OCI-LY1 (cell line): ENCODE results near the gene CDKN2B-AS1.

Experiments used
- H2AFZ ChIP-seq: fragments of 200-600 bp; sonication (generic), shearing (Covaris generic); 2 replicates; pipeline ENCODE4 v1.6.0; 2014; ENCODE audit warnings: antibody characterized with exemption, mild to moderate bottlenecking, low read length
- H3F3A ChIP-seq: fragments of 200-600 bp; sonication (generic), shearing (Covaris generic); 2 replicates; pipeline ENCODE4 v1.6.0; 2014; ENCODE audit warnings: mild to moderate bottlenecking, antibody characterized with exemption, low read length, moderate library complexity; ENCODE audit not compliant: insufficient read depth
- H3K27ac ChIP-seq: fragments of 200-600 bp; sonication (generic); 2 replicates; pipeline ENCODE4 v1.5.1; 2014; ENCODE audit warnings: low read length, mixed run types, mild to moderate bottlenecking, low read depth; ENCODE audit not compliant: poor library complexity, severe bottlenecking
- H3K27me3 ChIP-seq: fragments of 200-600 bp; sonication (generic); 2 replicates; pipeline ENCODE4 v1.6.0; 2014; ENCODE audit warnings: antibody characterized with exemption, mild to moderate bottlenecking, low read length, moderate library complexity; ENCODE audit not compliant: insufficient read depth
- H3K36me3 ChIP-seq: fragments of 200-600 bp; sonication (generic); 2 replicates; pipeline ENCODE4 v1.6.1; 2014; ENCODE audit warnings: mild to moderate bottlenecking, antibody characterized with exemption, low read length, moderate library complexity, mixed read lengths; ENCODE audit not compliant: insufficient read depth
- H3K4me1 ChIP-seq: fragments of 200-600 bp; sonication (generic); 2 replicates; pipeline ENCODE4 v1.5.1; 2014; ENCODE audit warnings: mild to moderate bottlenecking, low read length, moderate library complexity; ENCODE audit not compliant: insufficient read depth, severe bottlenecking
- H3K4me2 ChIP-seq: fragments of 200-600 bp; sonication (generic), shearing (Covaris generic); 2 replicates; pipeline ENCODE4 v1.6.1; 2014; ENCODE audit warnings: low read length
- H3K4me3 ChIP-seq: fragments of 200-600 bp; sonication (generic); 2 replicates; pipeline ENCODE4 v1.5.1; 2014; ENCODE audit warnings: low read length, low read depth, mild to moderate bottlenecking, mixed read lengths; ENCODE audit not compliant: poor library complexity, severe bottlenecking
- H3K79me2 ChIP-seq: fragments of 200-600 bp; shearing (Covaris generic); 2 replicates; pipeline ENCODE4 v1.6.1; 2016; ENCODE audit warnings: mixed run types, low read length, mixed read lengths; ENCODE audit not compliant: insufficient read depth
- H3K9ac ChIP-seq: fragments of 200-600 bp; sonication (generic), shearing (Covaris generic); 2 replicates; pipeline ENCODE4 v1.6.1; 2014; ENCODE audit warnings: mild to moderate bottlenecking, low read length, mixed read lengths
- H3K9me2 ChIP-seq: fragments of 200-600 bp; sonication (generic), shearing (Covaris generic); 2 replicates; pipeline ENCODE4 v1.6.1; 2014; ENCODE audit warnings: low read depth, mild to moderate bottlenecking, low read length, mixed read lengths
- H3K9me3 ChIP-seq: fragments of 200-600 bp; shearing (Covaris generic); 2 replicates; pipeline ENCODE4 v1.6.1; 2014; ENCODE audit warnings: low read length, mixed read lengths
- H4K20me1 ChIP-seq: fragments of 200-600 bp; sonication (generic), shearing (Covaris generic); 2 replicates; pipeline ENCODE4 v1.6.0; 2016; ENCODE audit warnings: mild to moderate bottlenecking, low read length; ENCODE audit not compliant: insufficient read depth
- CTCF ChIP-seq: fragments of 200-600 bp; sonication (generic), shearing (Covaris generic); IDR thresholded peaks from 2 replicates; pipeline ENCODE4 v1.5.1; 2017; ENCODE audit warnings: mild to moderate bottlenecking, antibody characterized with exemption, low read length, moderate library complexity, mixed read lengths
- EZH2 ChIP-seq: fragments of 200-600 bp; sonication (generic), shearing (Covaris generic); IDR thresholded peaks from 2 replicates; pipeline ENCODE4 v1.8.0; 2017; ENCODE audit warnings: borderline replicate concordance, mixed run types, mild to moderate bottlenecking, antibody characterized with exemption, low read length, moderate library complexity, mixed read lengths

CDKN2B-AS1 gene

GRCh38 chr9:21982861-21983560, 11.6 kb upstream of the CDKN2B-AS1 start:
- peaks cover 9% of the 10 kb centered on the region; the same call in 1 of the 2 replicates for H3K36me3 ChIP-seq
- no peaks in the 10 kb centered on the region for H4K20me1 ChIP-seq
- no peak overlapping the region for H3K4me3 ChIP-seq
- H3K9ac ChIP-seq: no peak overlapping the region
- H3K4me2 ChIP-seq: no peak overlapping the region
- H2AFZ ChIP-seq: no peak overlapping the region
- 0 out of 2 replicates have a peak, but pooled peaks cover 2% of the 10 kb centered on the region for H3F3A ChIP-seq
- no peaks in the 10 kb centered on the region for H3K9me3 ChIP-seq
- H3K4me1 ChIP-seq: peaks cover 63% of the 10 kb centered on the region
- H3K9me2 ChIP-seq: no peaks in the 10 kb centered on the region
- no peaks in the 10 kb centered on the region for H3K27me3 ChIP-seq
- TF ChIP-seq EZH2 (no peak), CTCF (no peak)
- H3K27ac ChIP-seq: no peak overlapping the region
- H3K79me2 ChIP-seq: peaks cover 82% of the 10 kb centered on the region

GRCh38 chr9:21983561-21983935, 11.0 kb upstream of the CDKN2B-AS1 start:
- H3K4me3 ChIP-seq: no peak overlapping the region
- H3K4me1 ChIP-seq: peaks cover 67% of the 10 kb centered on the region
- H3F3A ChIP-seq: 0 out of 2 replicates have a peak, but pooled peaks cover 4% of the 10 kb centered on the region
- no peak overlapping the region for H3K4me2 ChIP-seq
- H3K9me3 ChIP-seq: no peaks in the 10 kb centered on the region
- H3K27ac ChIP-seq: peak overlapping the region; percentile 38
- no peaks in the 10 kb centered on the region for H3K27me3 ChIP-seq
- H2AFZ ChIP-seq: no peak overlapping the region
- H3K36me3 ChIP-seq: peaks cover 13% of the 10 kb centered on the region; the same call in 1 of the 2 replicates
- no peaks in the 10 kb centered on the region for H4K20me1 ChIP-seq
- H3K79me2 ChIP-seq: peaks cover 84% of the 10 kb centered on the region
- H3K9me2 ChIP-seq: no peaks in the 10 kb centered on the region
- H3K9ac ChIP-seq: no peak overlapping the region
- TF ChIP-seq EZH2: no peak
- TF ChIP-seq CTCF: no peak

- no peak overlapping the region for H3K9ac ChIP-seq
- no peak for TF ChIP-seq EZH2
- TF ChIP-seq CTCF: no peak
- H3K36me3 ChIP-seq: peaks cover 19% of the 10 kb centered on the region
- no peak overlapping the region for H3K4me3 ChIP-seq
- H3K4me1 ChIP-seq: peaks cover 67% of the 10 kb centered on the region
- no peaks in the 10 kb centered on the region for H3K9me3 ChIP-seq
- H3K79me2 ChIP-seq: peaks cover 84% of the 10 kb centered on the region
- no peaks in the 10 kb centered on the region for H3K27me3 ChIP-seq
- 0 out of 2 replicates have a peak, but pooled peaks cover 4% of the 10 kb centered on the region for H3F3A ChIP-seq
- no peak overlapping the region for H3K4me2 ChIP-seq
- H4K20me1 ChIP-seq: no peaks in the 10 kb centered on the region
- H3K9me2 ChIP-seq: no peaks in the 10 kb centered on the region
- H3K27ac ChIP-seq: peak overlapping the region; percentile 38
- no peak overlapping the region for H2AFZ ChIP-seq
These were observed 10.5 kb upstream of the CDKN2B-AS1 start for GRCh38 chr9:21984101-21984500.
